ENCODE measurements around the gene CDH4.

CDH4 gene

GRCh38 chr20:61965606-61966491 lies 713.8 kb downstream of the CDH4 start:
- TF ChIP-seq ZNF791 (tag by site-specific recombination; IDR thresholded peaks at IDR 0.05): no peak
- TF ChIP-seq KLF8 (tag by site-specific recombination; IDR thresholded peaks at IDR 0.05): 0 out of 2 replicates have a peak, but pooled peaks have one; percentile 25
- POLR2A ChIA-PET: no interaction called here
- H3K4me1 ChIP-seq (ENCODE audit: control insufficient read depth, insufficient read depth, low read length): no peaks in the 10 kb centered on the region
- no peak overlapping the region for H3K27ac ChIP-seq (ENCODE audit: extremely low read depth, low read depth, low read length)
- H3K36me3 ChIP-seq (ENCODE audit: control insufficient read depth in 2 of 2, insufficient read depth in 1 of 2, low read length in 2 of 2): no peaks in the 10 kb centered on the region
- H3K4me3 ChIP-seq (ENCODE audit: low read depth, low read length): no peak overlapping the region
- H3K9me3 ChIP-seq (ENCODE audit: control insufficient read depth, insufficient read depth, low read depth, low read length): no peaks in the 10 kb centered on the region
- CTCF ChIA-PET: no interaction called here

DNA sequence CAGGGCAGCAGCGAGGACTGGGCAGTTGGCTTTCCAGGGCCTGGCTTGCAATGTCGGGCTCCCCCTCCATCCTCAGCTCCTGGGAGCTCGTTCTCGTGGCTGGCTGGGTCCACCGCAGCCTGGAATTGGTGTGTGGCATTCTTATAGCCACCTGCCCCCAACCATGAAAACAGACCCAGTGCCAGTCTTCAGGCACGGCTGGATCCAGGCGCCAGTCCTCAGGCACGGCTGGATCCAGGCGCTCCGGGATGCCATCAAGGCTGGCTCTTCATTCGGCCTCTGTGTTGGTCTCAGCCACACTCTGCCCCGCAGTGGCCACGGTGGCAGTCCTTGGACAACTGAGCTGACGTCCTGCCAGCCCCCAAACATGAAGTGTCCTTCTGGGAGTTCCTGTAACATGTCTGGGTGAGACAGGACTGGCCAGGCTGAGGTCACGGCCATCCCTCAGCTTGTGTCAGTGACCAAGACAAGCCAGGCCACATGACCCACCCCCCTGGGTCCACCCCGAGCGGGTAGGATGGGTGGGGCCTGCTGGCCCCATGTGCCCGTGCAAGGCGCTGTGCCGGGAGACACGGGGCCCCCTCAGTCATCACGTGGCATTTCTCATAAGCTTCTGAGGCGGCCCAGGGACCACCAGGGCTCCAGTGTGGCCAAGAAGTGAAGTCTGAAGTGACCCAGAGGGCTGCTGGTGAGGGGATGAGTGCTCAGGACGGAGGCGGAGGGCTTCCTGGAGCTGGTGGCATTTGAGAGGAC lies 714.6 kb downstream of the CDH4 start:
- H3K9me3 ChIP-seq (ENCODE audit: control insufficient read depth, insufficient read depth, low read depth, low read length): no peaks in the 10 kb centered on the region
- POLR2A ChIA-PET: no interaction called here
- no peak overlapping the region for H3K27ac ChIP-seq (ENCODE audit: extremely low read depth, low read depth, low read length)
- no peaks in the 10 kb centered on the region for H3K4me1 ChIP-seq (ENCODE audit: control insufficient read depth, insufficient read depth, low read length)
- CTCF ChIA-PET: no interaction called here
- no peaks in the 10 kb centered on the region for H3K36me3 ChIP-seq (ENCODE audit: control insufficient read depth in 2 of 2, insufficient read depth in 1 of 2, low read length in 2 of 2)
- no peak overlapping the region for H3K4me3 ChIP-seq (ENCODE audit: low read depth, low read length)
- TF ChIP-seq ZNF521 (tag by site-specific recombination; IDR thresholded peaks at IDR 0.05) (no peak), ZSCAN16 (tag by site-specific recombination; IDR thresholded peaks at IDR 0.05) (no peak), REPIN1 (tag by site-specific recombination; IDR thresholded peaks at IDR 0.05; ENCODE audit: low read depth) (no peak), ATF2 (tag by site-specific recombination; IDR thresholded peaks at IDR 0.05; ENCODE audit: low read depth) (no peak), ZNF169 (tag by site-specific recombination; IDR thresholded peaks at IDR 0.05) (no peak), ZNF138 (tag by site-specific recombination; IDR thresholded peaks at IDR 0.05; ENCODE audit: borderline replicate concordance) (no peak), OVOL3 (tag by site-specific recombination; IDR thresholded peaks at IDR 0.05) (no peak), PRDM10 (tag by site-specific recombination; IDR thresholded peaks at IDR 0.05) (no peak), ZBTB1 (tag by site-specific recombination; IDR thresholded peaks at IDR 0.05) (no peak), ZNF239 (tag by site-specific recombination; IDR thresholded peaks at IDR 0.05) (no peak), ZNF423 (tag by site-specific recombination; IDR thresholded peaks at IDR 0.05) (no peak)
- TF ChIP-seq, protein P1, sequence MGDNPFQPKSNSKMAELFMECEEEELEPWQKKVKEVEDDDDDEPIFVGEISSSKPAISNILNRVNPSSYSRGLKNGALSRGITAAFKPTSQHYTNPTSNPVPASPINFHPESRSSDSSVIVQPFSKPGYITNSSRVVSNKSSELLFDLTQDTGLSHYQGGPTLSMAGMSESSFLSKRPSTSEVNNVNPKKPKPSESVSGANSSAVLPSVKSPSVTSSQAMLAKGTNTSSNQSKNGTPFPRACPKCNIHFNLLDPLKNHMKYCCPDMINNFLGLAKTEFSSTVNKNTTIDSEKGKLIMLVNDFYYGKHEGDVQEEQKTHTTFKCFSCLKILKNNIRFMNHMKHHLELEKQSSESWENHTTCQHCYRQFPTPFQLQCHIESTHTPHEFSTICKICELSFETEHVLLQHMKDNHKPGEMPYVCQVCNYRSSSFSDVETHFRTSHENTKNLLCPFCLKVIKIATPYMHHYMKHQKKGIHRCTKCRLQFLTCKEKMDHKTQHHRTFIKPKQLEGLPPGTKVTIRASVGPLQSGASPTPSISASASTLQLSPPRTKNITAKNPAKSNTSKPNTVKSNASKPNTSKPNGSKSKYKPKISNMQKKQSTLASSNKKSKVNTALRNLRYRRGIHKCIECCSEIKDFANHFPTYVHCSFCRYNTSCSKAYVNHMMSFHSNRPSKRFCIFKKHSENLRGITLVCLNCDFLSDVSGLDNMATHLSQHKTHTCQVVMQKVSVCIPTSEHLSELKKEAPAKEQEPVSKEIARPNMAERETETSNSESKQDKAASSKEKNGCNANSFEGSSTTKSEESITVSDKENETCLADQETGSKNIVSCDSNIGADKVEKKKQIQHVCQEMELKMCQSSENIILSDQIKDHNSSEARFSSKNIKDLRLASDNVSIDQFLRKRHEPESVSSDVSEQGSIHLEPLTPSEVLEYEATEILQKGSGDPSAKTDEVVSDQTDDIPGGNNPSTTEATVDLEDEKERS (tag by site-specific recombination; IDR thresholded peaks at IDR 0.05): no peak
- TF ChIP-seq, protein P2, sequence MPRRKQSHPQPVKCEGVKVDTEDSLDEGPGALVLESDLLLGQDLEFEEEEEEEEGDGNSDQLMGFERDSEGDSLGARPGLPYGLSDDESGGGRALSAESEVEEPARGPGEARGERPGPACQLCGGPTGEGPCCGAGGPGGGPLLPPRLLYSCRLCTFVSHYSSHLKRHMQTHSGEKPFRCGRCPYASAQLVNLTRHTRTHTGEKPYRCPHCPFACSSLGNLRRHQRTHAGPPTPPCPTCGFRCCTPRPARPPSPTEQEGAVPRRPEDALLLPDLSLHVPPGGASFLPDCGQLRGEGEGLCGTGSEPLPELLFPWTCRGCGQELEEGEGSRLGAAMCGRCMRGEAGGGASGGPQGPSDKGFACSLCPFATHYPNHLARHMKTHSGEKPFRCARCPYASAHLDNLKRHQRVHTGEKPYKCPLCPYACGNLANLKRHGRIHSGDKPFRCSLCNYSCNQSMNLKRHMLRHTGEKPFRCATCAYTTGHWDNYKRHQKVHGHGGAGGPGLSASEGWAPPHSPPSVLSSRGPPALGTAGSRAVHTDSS (tag by site-specific recombination; IDR thresholded peaks at IDR 0.05): no peak
